Esophagus muscularis mucosa (tissue), 4 donors: ENCODE data around the gene WNT7A. TPM values are rescaled to one million over a fixed set of nuclear protein-coding genes. Genes with fewer than 3 reads are reported as not detected.

ENCODE experiments used
- DNase-seq: peaks from one replicate; pipeline ENCODE4 v3.0.0-alpha.2; 2017; ENCODE audit errors: extremely low spot score
- H3K27ac ChIP-seq, 4 donors: fragments of 200-600 bp; sonication (generic); replicated peaks in 1 of 4; 1 replicate in 3 of 4; 2 replicates in 1 of 4; pipeline ENCODE4 v1.5.1; 2016 to 2019; ENCODE audit warnings: mild to moderate bottlenecking in 1 of 4
- H3K27me3 ChIP-seq, 4 donors: fragments of 200-600 bp; sonication (generic); one replicate each; pipeline versions ENCODE4 v1.5.1 to v1.6.0; 2016 to 2019
- H3K36me3 ChIP-seq, 4 donors: fragments of 200-600 bp; sonication (generic); one replicate each; pipeline ENCODE4 v1.5.1; 2016 to 2019
- H3K4me1 ChIP-seq, 4 donors: fragments of 200-600 bp; sonication (generic); one replicate each; pipeline ENCODE4 v1.5.1; 2016 to 2019
- H3K4me3 ChIP-seq, 4 donors: fragments of 200-600 bp; sonication (generic); 1 replicate in 2 of 4; 2 replicates in 2 of 4; pipeline ENCODE4 v1.5.1; 2016 to 2019; ENCODE audit warnings: mild to moderate bottlenecking in 4 of 4, moderate library complexity in 1 of 4
- H3K9me3 ChIP-seq, 4 donors: fragments of 200-600 bp; sonication (generic); 1 replicate in 3 of 4; 2 replicates in 1 of 4; pipeline ENCODE4 v1.5.1; 2016 to 2019
- CTCF ChIP-seq, 3 experiments: fragments of 200-600 bp in 2 of 3; fragments of 450-650 bp in 1 of 3; sonication (generic) in 2 of 3; IDR thresholded peaks; one replicate each; pipeline ENCODE4 v1.5.1; 2017 to 2019; ENCODE audit warnings: antibody characterized with exemption in 3 of 3, mild to moderate bottlenecking in 2 of 3, moderate library complexity in 1 of 3
- EP300 ChIP-seq: sonication (generic); formaldehyde crosslinking; IDR thresholded peaks from one replicate; pipeline ENCODE4 v1.6.1; 2017; ENCODE audit warnings: antibody characterized with exemption
- POLR2A ChIP-seq: fragments of 450-650 bp; IDR thresholded peaks from one replicate; pipeline ENCODE4 v1.6.1; 2017; ENCODE audit warnings: antibody characterized with exemption, moderate library complexity, mild to moderate bottlenecking, low read depth
- POLR2AphosphoS5 ChIP-seq, 2 donors: sonication (generic); formaldehyde crosslinking; IDR thresholded peaks; one replicate each; pipeline ENCODE4 v1.6.1; 2017; ENCODE audit warnings: antibody characterized with exemption in 2 of 2
- WGBS: methylation state at CpG from one replicate; pipeline ENCODE4 v1.1.5; 2018; 5-methylcytosine and 5-hydroxymethylcytosine counted together
- intact Hi-C: fragments of 100-400 bp; cut with DNase I; formaldehyde crosslinking; loops from one replicate; pipeline ENCODE4 v1.15.1; 2023
- total RNA-seq, 4 donors: library from RNA; depleted of rRNA; stranded (reverse); fragments of >200 nt; gene quantifications; one replicate each; pipeline versions ENCODE4 v1.1.0 to v1.2.1, GENCODE V29; 2016

Gene WNT7A
- total RNA-seq, 4 donors from 2014 or later: not detected

- peak overlapping the region; percentile 50 to 80 (median 78) for H3K27ac ChIP-seq
- peak; percentile 78 for DNase-seq
- intact Hi-C loops: loop anchor here (5.0 to 10.0 kb wide), 3 partner anchors 228 to 573 kb away; partner anchors contain the start of genes CHCHD4, LSM3 and XPC
- H3K9me3 ChIP-seq: no peaks in the 10 kb centered on the region
- H3K27me3 ChIP-seq: no peaks in the 10 kb centered on the region
- TF ChIP-seq POLR2A (no peak), EP300 (no peak), CTCF (IDR thresholded peaks at IDR 0.05) (no peak), POLR2AphosphoS5 (IDR thresholded peaks at IDR 0.05) (no peak)
- WGBS: 49% methylated on average over 17 of the region's 20 CpGs
- H3K36me3 ChIP-seq: no peaks in the 10 kb centered on the region
- peak overlapping the region; percentile 61 to 73 (median 66) for H3K4me3 ChIP-seq
- H3K4me1 ChIP-seq: peaks cover 5 to 21% (median 19%) of the 10 kb centered on the region in 4 donors
Observed at GRCh38 chr3:13894807-13895154, 14.9 kb upstream of the WNT7A start.

- DNase-seq: no peak
- Histone ChIP-seq H3K36me3 (no peaks in the 10 kb centered on the region), H3K27ac (peak overlapping the region in 3 of 4 donors; percentile 50 to 80 (median 76)), H3K27me3 (no peaks in the 10 kb centered on the region), H3K4me3 (peak overlapping the region in 1 of 4 donors; percentile 68), H3K4me1 (peaks cover 5 to 21% (median 19%) of the 10 kb centered on the region in 4 donors), H3K9me3 (no peaks in the 10 kb centered on the region)
- 62% methylated on average over 13 of the region's 13 CpGs for WGBS
- TF ChIP-seq EP300: no peak
- intact Hi-C loops: loop anchor here (10.0 kb wide), 1 partner anchor 281 kb away; the partner anchor contains the start of genes LSM3 and XPC
Observed at GRCh38 chr3:13894096-13894806, 14.4 kb upstream of the WNT7A start.

GRCh38 chr3:13892304-13892703, 12.4 kb upstream of the WNT7A start:
- Histone ChIP-seq H3K27ac (no peak overlapping the region), H3K27me3 (peaks cover 0 to under 1% (median 0%) of the 10 kb centered on the region in 4 donors), H3K4me1 (peaks cover 5 to 21% (median 19%) of the 10 kb centered on the region in 4 donors), H3K4me3 (no peak overlapping the region), H3K36me3 (no peaks in the 10 kb centered on the region), H3K9me3 (no peaks in the 10 kb centered on the region)
- DNase-seq: no peak
- 94% methylated on average over 2 of the region's 2 CpGs for WGBS
- TF ChIP-seq POLR2A: no peak
- TF ChIP-seq EP300: no peak
- TF ChIP-seq POLR2AphosphoS5 (IDR thresholded peaks at IDR 0.05): no peak
- no peak for TF ChIP-seq CTCF (IDR thresholded peaks at IDR 0.05)
- intact Hi-C loops: loop anchor here (10.0 kb wide), 1 partner anchor 282 kb away; the partner anchor contains the start of genes LSM3 and XPC

GRCh38 chr3:13891492-13892073, 11.7 kb upstream of the WNT7A start:
- no peaks in the 10 kb centered on the region for H3K9me3 ChIP-seq
- no peak overlapping the region for H3K27ac ChIP-seq
- peaks cover 0 to 8% (median 0%) of the 10 kb centered on the region in 4 donors for H3K27me3 ChIP-seq
- peaks cover 5 to 17% (median 14%) of the 10 kb centered on the region in 4 donors for H3K4me1 ChIP-seq
- H3K4me3 ChIP-seq: no peak overlapping the region
- WGBS: 84% methylated on average over 5 of the region's 5 CpGs
- TF ChIP-seq POLR2A: no peak
- TF ChIP-seq CTCF (IDR thresholded peaks at IDR 0.05): no peak
- TF ChIP-seq POLR2AphosphoS5 (IDR thresholded peaks at IDR 0.05): no peak
- no peak for TF ChIP-seq EP300
- intact Hi-C loops: loop anchor here (10.0 kb wide), 1 partner anchor 283 kb away; the partner anchor contains the start of genes LSM3 and XPC
- no peak for DNase-seq
- H3K36me3 ChIP-seq: no peaks in the 10 kb centered on the region

- no peaks in the 10 kb centered on the region for H3K36me3 ChIP-seq
- DNase-seq: no peak
- H3K4me3 ChIP-seq: no peak overlapping the region
- H3K27ac ChIP-seq: peak overlapping the region in 1 of 4 donors; percentile 10
- intact Hi-C loops: loop anchor here (10.0 kb wide), 1 partner anchor 284 kb away; the partner anchor contains the start of genes LSM3 and XPC
- H3K9me3 ChIP-seq: no peaks in the 10 kb centered on the region
- peaks cover 0 to 14% (median 0%) of the 10 kb centered on the region in 4 donors for H3K27me3 ChIP-seq
- TF ChIP-seq CTCF (IDR thresholded peaks at IDR 0.05) (no peak), POLR2A (no peak), POLR2AphosphoS5 (IDR thresholded peaks at IDR 0.05) (no peak), EP300 (no peak)
- H3K4me1 ChIP-seq: peaks cover under 1 to 11% (median 8%) of the 10 kb centered on the region in 4 donors
Observed at GRCh38 chr3:13891017-13891392, 11.1 kb upstream of the WNT7A start.
